COLO668 (cell line): Measurements from ENCODE around the gene AGPAT4.

Experiments
- DNase-seq: peaks from one replicate; lab custom pipeline; 2025; ENCODE audit not compliant: unreplicated experiment; lab: John Stamatoyannopoulos, UW

AGPAT4 gene

DNA sequence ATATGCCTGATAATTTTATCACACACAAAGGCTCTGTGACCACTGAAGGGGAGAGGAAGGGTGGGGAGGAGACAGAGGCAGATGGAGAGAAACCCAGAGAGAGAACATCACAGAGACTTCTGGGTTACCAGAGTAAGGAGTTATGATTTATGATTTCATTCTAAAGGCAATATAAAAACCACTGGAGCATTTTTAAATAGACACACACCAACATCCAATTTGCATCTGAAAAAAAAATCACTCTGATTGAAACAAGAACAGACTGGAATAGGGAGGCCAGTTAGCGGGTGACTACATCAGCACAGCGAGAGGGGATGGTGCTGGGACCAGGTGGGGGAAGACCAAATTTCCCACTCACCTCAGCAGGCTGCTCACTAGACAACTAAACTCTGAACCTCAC is 104.8 kb downstream of the AGPAT4 start:
- DNase-seq = peak; percentile 1

DNA sequence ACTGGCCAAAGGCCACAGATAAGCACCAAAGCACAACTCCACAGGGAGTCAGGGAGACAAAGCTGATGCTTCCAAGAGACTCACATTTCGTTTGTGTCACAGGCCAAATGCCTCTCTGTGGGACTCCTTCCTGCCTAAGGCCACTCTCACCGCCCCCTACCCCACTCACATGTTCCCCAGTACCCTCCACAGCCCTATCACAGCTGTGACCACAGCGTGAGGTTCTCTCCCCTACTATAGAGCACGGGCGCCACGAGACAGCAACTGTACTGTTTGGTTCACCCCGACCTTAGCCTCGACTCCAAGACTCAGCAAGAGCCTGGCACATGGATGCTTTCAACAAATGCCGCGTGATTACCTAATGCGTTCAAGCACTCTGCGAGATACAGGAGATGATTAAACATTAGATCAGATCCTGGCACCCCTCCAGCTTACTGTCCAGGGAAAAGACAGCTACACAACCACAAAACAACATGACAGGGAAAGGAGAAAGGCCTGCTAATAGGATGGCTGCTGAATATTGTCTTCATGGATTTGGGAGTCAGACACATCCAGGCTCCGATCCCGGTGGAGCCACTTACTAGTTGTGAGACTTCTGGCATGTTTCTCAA is 105.5 kb downstream of the AGPAT4 start:
- DNase-seq = peak; percentile 55

DNA sequence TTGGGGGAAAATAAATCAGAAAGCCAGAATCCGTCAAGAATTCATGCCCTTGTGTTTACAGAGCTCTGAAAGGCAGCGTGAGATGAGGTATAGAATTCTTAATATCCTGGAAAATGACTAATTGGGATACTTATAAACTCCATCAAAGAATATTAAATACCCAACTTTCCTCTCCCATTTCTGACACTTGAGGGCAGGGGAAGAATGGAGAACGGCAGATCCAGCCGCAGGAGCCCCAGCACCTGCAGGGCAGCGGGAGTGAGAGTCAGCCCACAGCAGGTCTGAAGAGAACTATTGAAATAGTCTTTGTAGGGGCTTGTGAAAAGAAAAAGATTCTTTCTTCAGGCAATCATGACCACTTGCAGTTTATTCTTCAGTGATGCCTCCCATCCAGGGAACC is 107.2 kb downstream of the AGPAT4 start:
- DNase-seq = no peak

DNA sequence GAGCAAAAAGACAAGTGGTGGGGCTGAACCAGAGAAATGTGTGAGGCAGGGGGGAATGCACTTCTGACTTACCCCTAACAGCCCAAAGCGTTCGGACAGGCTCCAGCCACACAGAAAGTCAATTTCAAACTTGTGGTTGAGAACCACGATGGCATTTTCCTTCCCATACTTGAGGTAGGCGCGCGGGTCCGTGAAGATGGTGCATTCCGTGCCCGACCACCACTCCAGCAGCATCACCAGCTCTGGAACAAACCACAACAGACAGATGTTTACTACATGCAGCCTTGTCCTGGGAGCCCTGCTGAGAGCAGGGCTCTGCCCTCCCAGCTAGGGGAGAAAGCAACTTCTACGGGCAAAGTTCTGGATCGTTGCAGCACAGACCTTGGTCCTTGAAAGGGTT is 107.7 kb downstream of the AGPAT4 start:
- DNase-seq = no peak

DNA sequence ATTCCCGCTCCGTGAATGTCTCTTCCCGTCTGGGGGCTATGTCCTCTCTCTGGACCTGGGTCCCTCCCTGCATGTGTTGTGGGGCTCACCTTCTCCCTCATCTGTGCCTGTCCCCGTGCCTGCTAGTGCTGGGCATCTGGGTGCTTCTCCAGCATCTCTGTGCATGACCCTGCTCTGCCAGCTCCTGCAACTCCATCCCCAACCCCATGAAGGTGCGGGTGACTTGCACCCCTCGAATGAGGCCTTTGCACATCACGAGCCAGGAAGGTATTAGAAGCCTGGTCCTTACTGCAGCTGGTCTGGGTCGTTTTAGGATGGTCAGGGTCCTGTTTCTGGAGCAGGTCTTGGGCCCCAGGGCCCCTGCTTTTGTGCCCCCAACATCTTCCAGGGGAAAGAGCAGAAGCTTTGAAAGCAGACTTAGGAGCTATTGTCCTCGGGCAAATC is 109.7 kb downstream of the AGPAT4 start:
- no peak for DNase-seq

DNA sequence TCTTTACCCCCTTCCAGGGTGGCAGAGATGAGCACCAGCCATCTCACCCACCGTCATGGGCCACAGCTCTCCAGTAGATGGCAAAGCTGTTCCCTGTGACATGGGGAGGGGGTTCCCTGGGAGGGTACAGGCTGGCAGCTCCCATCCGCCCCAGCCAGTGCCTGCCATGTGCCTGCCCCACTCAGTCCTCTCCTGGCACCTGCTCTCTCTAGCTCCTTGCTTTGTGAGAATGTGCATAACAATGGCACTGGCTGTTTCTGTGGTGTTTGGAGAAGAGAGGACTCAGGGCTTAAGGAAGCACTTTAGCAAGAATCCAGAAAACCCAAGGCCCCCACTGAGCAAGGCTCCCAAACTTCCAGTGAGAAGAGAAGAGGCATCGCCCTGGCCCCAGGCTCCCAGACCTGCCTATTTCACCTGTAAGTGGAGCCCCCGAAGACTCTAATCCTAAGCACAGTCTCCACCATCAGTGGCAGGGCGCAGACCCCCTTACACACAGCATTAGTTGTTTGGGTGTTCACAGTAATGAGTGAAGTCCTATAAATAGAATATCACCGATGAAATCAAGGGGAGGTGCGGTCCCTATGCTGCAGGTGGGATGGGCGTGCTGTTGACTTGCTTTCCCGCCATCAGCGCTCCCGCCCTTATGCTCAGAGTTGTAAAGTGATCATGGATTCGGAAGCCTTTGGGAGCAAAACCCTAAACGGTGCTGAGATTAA is 110.2 kb downstream of the AGPAT4 start:
- DNase-seq = no peak

DNA sequence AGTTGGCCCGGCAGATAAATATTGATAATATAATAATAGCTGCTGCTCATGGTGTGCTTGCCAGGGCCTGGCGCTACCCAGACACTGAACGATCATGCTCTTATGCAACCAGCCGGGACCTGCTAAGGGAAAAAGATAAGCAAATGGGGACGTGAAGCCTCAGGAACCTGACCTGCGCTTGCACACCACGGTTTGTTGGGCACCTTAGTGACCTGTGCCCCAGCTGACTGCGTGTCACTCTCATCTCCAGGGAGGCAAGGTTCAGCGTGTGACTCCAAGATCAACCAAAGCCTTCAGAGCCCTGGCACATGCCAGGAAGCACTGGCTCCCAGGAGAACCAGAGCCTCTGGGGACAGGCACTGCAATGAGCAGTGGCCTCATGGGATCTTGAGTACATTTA is 111.1 kb downstream of the AGPAT4 start:
- DNase-seq = no peak

DNA sequence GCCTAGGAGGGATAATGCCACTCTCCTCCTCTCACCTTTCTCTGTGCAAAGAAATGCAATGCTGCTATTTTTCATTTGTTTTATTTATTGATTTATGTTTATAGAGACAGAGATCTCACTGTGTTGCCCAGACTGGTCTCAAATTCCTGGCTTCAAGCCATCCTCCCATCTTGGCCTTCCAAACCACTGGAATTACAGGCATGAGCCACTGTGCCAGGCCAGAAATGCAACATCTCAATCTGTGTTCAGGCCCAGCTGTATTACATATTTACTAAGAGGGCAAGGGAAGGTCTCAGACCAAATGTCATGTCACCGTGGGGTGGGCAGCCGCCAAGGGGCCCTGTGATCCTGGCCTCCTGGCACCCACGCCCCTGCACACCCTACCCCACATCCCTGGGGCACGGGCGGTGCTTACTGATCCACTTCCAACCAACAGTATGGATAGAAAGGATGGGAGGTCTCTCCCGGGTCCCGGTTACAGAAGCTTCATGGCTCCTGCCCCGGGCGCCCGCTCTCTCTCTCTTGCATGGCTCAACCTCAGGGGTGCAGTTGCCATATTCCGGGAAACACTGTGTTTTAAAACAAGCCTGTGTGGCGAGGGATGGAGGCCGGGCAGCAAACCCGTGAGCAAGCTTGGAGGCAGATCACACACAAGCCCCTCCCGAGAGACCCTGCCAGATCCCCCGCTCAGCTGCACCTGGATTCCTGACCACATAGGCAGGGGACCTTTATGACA is 111.8 kb downstream of the AGPAT4 start:
- DNase-seq = no peak

DNA sequence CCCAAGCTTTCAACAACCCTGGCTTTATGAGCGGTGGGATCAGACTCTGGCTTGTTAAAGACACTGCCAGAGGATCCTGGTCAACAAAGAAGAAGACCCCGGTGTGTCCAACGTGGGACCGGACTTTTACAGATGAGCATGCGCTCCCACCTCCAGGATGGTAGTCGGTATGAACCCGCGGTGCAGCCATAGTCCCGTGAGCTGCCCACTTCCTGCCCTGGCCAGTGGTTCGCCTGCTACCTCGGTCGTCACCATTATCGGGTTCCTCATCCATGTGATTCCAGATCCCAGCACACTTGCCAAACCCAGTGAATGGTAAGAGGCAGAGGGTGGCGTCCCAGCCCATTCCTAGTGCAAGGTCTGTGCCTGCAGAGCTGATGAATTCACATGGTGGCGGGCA is 112.7 kb downstream of the AGPAT4 start:
- DNase-seq = no peak

DNA sequence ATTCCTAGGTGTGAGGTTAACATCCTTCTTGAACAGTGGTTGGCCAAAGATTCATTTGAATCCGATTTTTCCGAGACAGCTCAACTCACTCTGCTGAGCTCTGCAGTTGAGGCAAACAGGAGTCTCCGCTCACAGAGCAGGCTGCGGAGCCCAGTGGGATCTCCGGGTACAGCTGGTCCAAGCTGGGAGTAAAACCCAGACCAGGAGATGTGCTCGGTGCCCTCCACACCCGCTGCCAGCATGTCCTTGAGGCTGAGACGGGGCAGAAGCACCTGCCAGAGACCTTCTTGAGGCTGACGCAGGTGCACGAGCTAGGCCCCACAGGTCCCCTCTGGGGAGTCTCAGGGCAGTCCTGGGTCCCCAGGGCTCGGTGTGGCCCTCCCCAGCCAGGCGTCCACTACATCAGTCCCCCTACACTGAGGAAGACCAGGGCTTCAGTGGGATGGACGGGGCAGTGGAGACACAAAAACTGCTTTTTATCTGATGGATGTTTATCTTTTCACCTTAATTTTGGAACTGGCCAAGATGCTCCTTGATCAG is 119.0 kb downstream of the AGPAT4 start:
- DNase-seq = no peak

DNA sequence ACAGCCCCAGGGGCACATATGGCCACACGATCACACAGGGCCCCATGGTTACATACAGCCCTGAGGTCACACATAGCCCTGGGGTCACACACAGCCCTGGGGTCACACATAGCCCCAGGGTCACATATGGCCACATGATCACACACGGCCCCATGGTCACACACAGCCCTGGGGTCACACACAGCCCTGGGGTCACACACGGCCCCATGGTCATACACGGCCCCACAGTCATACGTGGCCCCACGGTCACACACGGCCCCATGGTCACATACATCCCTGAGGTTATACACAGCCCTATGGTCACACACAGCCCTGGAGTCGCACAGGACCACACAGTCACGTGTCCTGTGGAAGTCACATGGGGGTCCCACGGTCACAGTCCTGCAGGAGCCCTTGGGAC is 120.1 kb downstream of the AGPAT4 start:
- DNase-seq = no peak

DNA sequence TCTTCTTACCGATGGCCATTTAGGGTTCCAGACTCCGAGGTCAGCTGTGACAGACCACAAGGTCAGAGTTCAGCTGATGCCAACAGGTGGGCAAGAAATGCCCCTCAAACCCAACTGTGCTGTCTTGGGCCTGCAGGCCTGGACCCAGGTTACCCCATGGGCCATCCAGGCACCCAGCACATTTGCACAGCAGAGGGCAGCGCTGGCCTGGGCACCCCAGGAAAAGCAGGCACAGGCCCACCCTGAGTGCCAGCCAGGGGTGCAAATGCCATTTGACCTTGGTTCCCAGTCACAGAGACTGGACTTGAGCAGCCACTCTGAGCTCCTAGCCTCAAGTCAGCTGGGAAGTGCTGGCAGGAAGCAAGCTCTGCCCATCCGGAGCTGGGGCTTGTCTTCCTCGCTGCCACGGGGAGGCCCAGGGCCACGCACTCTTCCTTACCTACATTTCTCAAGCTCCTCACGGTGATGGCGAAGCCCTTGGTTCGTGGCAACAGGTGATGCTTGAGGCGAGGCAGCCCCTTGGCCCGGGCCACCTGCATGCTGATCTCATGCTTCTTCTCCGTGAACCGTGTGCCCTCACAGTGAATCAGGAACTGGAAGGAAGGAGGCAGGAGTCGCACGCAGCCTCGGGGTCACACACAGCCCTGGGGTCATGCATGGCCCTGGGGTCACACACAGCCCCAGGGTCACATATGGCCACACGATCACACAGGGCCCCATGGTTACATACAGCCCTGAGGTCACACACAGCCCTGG is 120.8 kb downstream of the AGPAT4 start:
- DNase-seq = no peak

DNA sequence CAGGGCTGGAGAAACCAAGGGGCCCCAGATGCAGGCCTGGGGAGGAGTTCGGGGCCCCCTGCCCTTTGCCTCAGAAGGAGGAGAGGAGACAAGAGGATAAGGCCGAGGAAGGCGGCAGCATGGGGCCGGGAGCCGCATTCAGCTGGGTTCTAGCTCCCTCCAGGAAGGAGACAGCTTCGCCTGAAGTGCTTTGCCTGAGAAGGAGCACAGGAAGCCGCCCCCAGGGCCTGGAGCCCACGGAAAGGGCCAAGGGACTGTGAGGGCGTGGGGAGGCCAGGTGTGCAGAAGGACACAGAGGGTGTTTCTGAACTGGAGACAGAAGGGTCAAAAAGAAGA is 121.4 kb downstream of the AGPAT4 start:
- DNase-seq = no peak

DNA sequence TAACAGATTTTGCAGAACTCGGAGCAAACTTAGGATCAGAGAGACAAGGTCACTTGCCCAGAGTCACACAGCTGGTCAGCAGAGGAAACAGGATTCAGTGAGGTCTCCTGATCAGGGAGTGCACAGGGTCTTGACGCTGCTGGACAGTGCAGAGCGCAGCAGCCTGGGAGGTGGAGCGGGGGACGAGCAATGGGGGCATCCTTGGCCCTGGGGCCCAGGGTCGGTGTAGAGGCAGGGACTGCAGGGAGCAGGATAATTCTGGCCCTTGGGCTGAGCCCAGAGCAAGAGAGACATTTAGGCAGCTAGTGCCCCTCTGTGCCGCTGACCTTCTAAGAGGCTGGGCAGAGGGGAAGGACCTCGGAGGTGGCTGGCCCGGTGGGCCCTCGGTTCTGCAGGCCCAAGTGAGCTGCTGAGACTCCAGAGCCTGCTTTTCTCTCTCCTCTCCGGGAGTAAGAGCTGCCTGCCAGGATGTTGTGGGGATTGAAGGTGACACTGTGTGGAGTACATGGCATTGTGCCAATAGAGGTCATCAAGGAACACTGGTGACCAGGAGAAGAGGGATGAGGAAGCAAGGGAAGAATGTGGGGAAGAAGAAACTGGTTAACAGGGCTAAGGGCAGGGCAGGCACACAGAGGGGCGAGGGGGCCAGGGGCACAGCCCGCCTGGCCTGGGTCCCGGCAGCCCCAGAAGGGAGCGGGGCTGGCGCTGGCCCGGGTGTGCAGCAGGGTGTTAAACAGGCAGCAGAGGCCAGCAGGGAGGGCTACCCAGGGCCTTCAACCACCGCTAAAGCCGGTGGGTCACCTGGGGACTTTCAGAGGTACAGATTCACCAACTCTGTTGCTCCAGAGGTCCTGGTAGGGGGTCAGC is 122.0 kb downstream of the AGPAT4 start:
- DNase-seq = no peak

DNA sequence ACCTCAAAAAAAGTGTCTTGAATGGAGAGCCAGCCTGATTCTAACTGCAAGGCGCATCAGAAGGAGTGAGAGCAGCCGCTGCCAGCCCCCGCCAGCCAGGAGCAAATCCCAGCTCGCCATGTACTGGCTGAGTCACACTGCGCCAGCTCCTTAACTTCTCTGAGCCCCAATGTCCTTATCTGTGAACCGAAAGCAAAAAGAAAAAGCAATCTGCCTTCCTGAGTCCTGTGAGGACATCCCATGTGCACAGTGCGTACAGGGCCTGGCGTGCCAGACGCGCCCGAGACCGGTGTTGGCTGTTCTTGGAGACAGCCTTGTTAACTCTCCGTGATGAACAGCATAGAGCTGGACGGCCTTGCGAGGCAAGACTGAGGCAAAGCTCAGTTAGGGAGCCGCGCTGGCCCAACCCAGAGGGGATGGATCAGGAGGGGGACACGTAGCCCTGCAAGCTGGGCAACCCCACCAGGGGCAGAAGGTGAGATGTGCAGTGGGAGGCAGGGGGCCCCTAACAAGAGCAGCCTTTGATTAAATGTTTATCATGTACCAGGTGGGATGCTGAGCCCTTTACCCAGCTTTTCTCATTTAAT is 122.7 kb downstream of the AGPAT4 start:
- no peak for DNase-seq

DNA sequence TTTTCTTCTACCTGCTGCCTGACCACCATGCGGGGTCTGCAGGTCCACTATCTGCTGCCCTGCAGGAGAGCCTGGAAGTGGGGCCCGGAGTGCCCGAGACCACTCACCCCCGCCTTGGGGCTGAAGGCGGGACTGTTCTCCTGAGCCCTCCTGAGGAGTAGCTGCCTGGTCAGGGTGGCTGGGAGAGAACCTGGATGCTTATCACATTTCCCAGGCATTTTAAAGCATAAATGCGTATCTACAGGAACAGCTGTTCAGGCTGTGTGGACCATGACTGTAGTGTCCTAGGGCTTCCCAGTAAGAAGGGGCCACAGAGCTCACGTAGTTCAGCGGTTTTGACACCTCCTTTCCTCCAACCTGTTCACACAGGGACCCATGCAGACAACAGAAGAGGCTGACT is 123.3 kb downstream of the AGPAT4 start:
- no peak for DNase-seq

DNA sequence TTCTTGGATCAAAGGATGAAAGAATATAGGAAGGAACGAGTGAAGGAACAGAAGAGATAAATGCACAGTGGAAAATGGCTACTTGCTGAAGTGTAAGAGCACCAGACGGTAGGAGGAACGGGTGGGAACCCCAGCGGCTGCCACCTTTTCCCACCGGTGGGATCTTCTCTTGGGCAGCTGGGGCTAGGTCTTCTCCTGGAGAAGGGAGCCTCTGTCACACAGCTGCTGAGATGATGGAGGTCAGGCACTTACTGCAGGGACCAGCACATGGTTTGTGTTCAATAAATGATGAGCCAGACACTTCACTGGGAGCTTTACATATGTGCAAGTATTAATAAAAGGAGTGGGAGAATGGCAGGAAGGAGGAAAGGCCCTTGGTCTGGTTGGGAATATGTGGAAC is 123.7 kb downstream of the AGPAT4 start:
- no peak for DNase-seq

DNA sequence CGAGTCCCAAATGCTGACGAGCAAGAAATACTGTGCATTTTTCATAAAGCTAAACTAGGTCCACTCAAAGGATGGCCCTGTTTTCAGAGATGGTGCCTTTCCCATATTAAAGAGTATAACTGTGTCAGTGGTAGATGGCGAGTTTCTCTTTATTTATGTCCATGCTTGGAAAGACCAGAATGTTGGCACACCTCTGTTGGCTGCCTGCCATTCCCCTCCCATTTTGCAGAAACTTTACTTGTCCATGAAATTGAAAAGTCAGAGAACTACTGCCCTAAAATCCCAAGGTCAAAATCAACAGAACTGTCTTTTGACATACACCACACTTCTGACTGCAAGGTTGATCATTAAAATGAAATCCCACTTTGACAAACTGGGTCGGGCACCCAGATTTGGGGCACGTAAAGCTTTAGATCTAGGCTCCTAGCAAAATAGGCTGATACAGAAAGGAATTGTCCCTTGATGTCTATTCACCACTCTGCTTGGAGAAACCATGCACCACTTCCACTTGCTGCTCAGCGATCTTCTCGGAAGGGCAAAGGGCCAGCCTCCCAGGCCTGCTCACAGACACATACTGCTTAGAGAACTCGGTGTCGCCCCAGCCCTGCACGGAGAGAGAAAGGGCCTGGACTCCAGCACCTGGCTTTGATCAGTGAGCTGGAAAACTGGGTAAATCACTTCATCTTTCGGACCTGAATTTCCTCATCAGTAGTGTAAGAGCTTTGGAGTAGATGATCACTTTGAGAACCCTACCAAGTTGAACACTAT is 130.0 kb downstream of the AGPAT4 start:
- no peak for DNase-seq

DNA sequence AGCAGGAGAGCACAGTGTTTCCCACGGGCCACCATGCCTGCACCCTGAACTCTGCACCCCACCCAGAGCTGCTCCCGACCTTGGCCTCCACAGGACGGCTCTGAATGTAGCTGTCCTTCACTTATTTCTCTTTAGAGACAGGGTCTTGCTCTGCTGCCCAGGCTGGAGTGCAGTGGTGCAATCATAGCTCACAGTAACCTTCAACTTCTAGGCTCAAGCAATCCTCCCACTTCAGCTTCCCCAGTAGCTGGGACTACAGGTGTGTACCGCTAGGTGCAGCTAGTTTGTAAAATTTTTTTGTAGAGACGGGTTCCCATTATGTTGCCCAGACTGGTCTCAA is 130.9 kb downstream of the AGPAT4 start:
- no peak for DNase-seq
